Tibial artery (tissue), 4 donors: ENCODE data around the gene LENEP.

ENCODE experiments used
- DNase-seq, 2 donors: peaks; one replicate each; pipeline ENCODE4 v3.0.0-alpha.2; 2019
- H3K27ac ChIP-seq, 2 donors: fragments of 200-600 bp; sonication (generic) in 1 of 2; 1 replicate in 1 of 2; 2 replicates in 1 of 2; pipeline ENCODE4 v1.5.1; 2018 to 2019; ENCODE audit warnings: mild to moderate bottlenecking in 1 of 2
- H3K27me3 ChIP-seq, 2 donors: fragments of 200-600 bp; sonication (generic) in 1 of 2; one replicate each; pipeline versions ENCODE4 v1.5.1 to v1.6.0; 2016 to 2019
- H3K36me3 ChIP-seq, 3 donors: fragments of 200-600 bp; sonication (generic) in 2 of 3; one replicate each; pipeline ENCODE4 v1.5.1; 2016 to 2019; ENCODE audit warnings: mild to moderate bottlenecking in 2 of 3
- H3K4me1 ChIP-seq, 4 donors: fragments of 200-600 bp; sonication (generic) in 2 of 4; 1 replicate in 3 of 4; 2 replicates in 1 of 4; pipeline ENCODE4 v1.5.1; 2016 to 2019
- H3K4me3 ChIP-seq, 2 donors: fragments of 200-600 bp; sonication (generic) in 1 of 2; 1 replicate in 1 of 2; 2 replicates in 1 of 2; pipeline ENCODE4 v1.5.1; 2018 to 2019; ENCODE audit warnings: mild to moderate bottlenecking in 2 of 2
- H3K9me3 ChIP-seq, 3 donors: fragments of 200-600 bp; sonication (generic) in 1 of 3; one replicate each; pipeline ENCODE4 v1.5.1; 2016 to 2019
- CTCF ChIP-seq, 2 experiments: fragments of 200-600 bp in 1 of 2; fragments of 450-650 bp in 1 of 2; IDR thresholded peaks; one replicate each; pipeline ENCODE4 v1.5.1; 2017 to 2019; ENCODE audit warnings: antibody characterized with exemption in 2 of 2, mild to moderate bottlenecking in 1 of 2, moderate library complexity in 1 of 2
- intact Hi-C: fragments of 100-400 bp; cut with DNase I; formaldehyde crosslinking; loops from one replicate; pipeline ENCODE4 v1.15.0; 2023; ENCODE audit warnings: low total_unique reads

Gene LENEP

GRCh38 chr1:154967331-154967950 is 25.9 kb upstream of the LENEP start:
- no peak for DNase-seq
- peaks cover 36 to 69% (median 54%) of the 10 kb centered on the region in 3 donors for H3K36me3 ChIP-seq
- no peaks in the 10 kb centered on the region for H3K9me3 ChIP-seq
- no peak overlapping the region for H3K4me3 ChIP-seq
- H3K27ac ChIP-seq: peak overlapping the region; percentile 21 to 24
- TF ChIP-seq CTCF (IDR thresholded peaks at IDR 0.05): no peak
- peaks cover 0 to 58% (median 48%) of the 10 kb centered on the region in 4 donors for H3K4me1 ChIP-seq
- H3K27me3 ChIP-seq: no peaks in the 10 kb centered on the region
- intact Hi-C loops: no loop called here

GRCh38 chr1:154968731-154969130 is 24.7 kb upstream of the LENEP start:
- Histone ChIP-seq H3K9me3 (no peaks in the 10 kb centered on the region), H3K4me1 (peaks cover 0 to 55% (median 50%) of the 10 kb centered on the region in 4 donors), H3K36me3 (peaks cover 36 to 60% (median 45%) of the 10 kb centered on the region in 3 donors), H3K4me3 (peak overlapping the region in 1 of 2 donors; percentile 76), H3K27me3 (no peaks in the 10 kb centered on the region), H3K27ac (peak overlapping the region; percentile 95 to 97)
- no peak for TF ChIP-seq CTCF (IDR thresholded peaks at IDR 0.05)
- no peak for DNase-seq
- intact Hi-C loops: no loop called here

- H3K27me3 ChIP-seq: no peaks in the 10 kb centered on the region
- peak overlapping the region in 1 of 2 donors; percentile 76 for H3K4me3 ChIP-seq
- intact Hi-C loops: no loop called here
- H3K9me3 ChIP-seq: no peaks in the 10 kb centered on the region
- peak overlapping the region; percentile 95 to 97 for H3K27ac ChIP-seq
- no peak for TF ChIP-seq CTCF (IDR thresholded peaks at IDR 0.05)
- H3K36me3 ChIP-seq: peaks cover 36 to 55% (median 40%) of the 10 kb centered on the region in 3 donors
- H3K4me1 ChIP-seq: peaks cover 0 to 54% (median 50%) of the 10 kb centered on the region in 4 donors
- DNase-seq: no peak
Observed at GRCh38 chr1:154969246-154969645, 24.1 kb upstream of the LENEP start.

- intact Hi-C loops: no loop called here
- Histone ChIP-seq H3K4me1 (peaks cover 0 to 54% (median 50%) of the 10 kb centered on the region in 4 donors), H3K4me3 (peak overlapping the region; percentile 45 to 76), H3K36me3 (peaks cover 32 to 48% (median 34%) of the 10 kb centered on the region in 3 donors), H3K9me3 (no peaks in the 10 kb centered on the region), H3K27me3 (no peaks in the 10 kb centered on the region), H3K27ac (peak overlapping the region; percentile 95 to 97)
- peak in 1 of 2 donors; percentile 75 for DNase-seq
- no peak for TF ChIP-seq CTCF (IDR thresholded peaks at IDR 0.05)
Observed at GRCh38 chr1:154969860-154970452, 23.4 kb upstream of the LENEP start.

- H3K4me1 ChIP-seq: peaks cover 0 to 57% (median 49%) of the 10 kb centered on the region in 4 donors
- no peaks in the 10 kb centered on the region for H3K9me3 ChIP-seq
- H3K4me3 ChIP-seq: peak within 1 kb of the TSS; percentile 45 to 76
- H3K27ac ChIP-seq: peak within 1 kb of the TSS; percentile 95 to 97
- TF ChIP-seq CTCF (IDR thresholded peaks at IDR 0.05): no peak
- DNase-seq: peak; percentile 95 to 98
- H3K36me3 ChIP-seq: peaks cover 23 to 40% (median 25%) of the 10 kb centered on the region in 3 donors
- H3K27me3 ChIP-seq: no peaks in the 10 kb centered on the region
- intact Hi-C loops: no loop called here
Observed at GRCh38 chr1:154970631-154971340, 22.6 kb upstream of the LENEP start, which contains the start of gene SHC1. Gene SHC1, minus strand, starts transcription at chr1:154970747. Its CDS starts 221 bp downstream, at chr1:154970526.
